ENCODE measurements around the gene ATXN10. TPM values are rescaled to one million over a fixed set of nuclear protein-coding genes. Genes with fewer than 3 reads are reported as not detected.
A peak's percentile ranks its signal among the peaks of the same experiment; 100 is the strongest.

Gene ATXN10
- total and polyA plus RNA-seq, 10 of the 15 experiments (the other 5 are each of a cell fraction or from before 2014, with no cell fraction given): 29.2 to 249 (median 146) TPM

- TF ChIP-seq NFXL1 (IDR thresholded peaks at IDR 0.05; ENCODE audit: borderline replicate concordance): peak; percentile 98
- TF ChIP-seq, protein P1, sequence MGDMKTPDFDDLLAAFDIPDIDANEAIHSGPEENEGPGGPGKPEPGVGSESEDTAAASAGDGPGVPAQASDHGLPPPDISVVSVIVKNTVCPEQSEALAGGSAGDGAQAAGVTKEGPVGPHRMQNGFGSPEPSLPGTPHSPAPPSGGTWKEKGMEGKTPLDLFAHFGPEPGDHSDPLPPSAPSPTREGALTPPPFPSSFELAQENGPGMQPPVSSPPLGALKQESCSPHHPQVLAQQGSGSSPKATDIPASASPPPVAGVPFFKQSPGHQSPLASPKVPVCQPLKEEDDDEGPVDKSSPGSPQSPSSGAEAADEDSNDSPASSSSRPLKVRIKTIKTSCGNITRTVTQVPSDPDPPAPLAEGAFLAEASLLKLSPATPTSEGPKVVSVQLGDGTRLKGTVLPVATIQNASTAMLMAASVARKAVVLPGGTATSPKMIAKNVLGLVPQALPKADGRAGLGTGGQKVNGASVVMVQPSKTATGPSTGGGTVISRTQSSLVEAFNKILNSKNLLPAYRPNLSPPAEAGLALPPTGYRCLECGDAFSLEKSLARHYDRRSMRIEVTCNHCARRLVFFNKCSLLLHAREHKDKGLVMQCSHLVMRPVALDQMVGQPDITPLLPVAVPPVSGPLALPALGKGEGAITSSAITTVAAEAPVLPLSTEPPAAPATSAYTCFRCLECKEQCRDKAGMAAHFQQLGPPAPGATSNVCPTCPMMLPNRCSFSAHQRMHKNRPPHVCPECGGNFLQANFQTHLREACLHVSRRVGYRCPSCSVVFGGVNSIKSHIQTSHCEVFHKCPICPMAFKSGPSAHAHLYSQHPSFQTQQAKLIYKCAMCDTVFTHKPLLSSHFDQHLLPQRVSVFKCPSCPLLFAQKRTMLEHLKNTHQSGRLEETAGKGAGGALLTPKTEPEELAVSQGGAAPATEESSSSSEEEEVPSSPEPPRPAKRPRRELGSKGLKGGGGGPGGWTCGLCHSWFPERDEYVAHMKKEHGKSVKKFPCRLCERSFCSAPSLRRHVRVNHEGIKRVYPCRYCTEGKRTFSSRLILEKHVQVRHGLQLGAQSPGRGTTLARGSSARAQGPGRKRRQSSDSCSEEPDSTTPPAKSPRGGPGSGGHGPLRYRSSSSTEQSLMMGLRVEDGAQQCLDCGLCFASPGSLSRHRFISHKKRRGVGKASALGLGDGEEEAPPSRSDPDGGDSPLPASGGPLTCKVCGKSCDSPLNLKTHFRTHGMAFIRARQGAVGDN (IDR thresholded peaks at IDR 0.05): peak; percentile 82
These were observed at the start of gene ATXN10 (continued) for GRCh38 chr22:45671783-45672563.

DNA sequence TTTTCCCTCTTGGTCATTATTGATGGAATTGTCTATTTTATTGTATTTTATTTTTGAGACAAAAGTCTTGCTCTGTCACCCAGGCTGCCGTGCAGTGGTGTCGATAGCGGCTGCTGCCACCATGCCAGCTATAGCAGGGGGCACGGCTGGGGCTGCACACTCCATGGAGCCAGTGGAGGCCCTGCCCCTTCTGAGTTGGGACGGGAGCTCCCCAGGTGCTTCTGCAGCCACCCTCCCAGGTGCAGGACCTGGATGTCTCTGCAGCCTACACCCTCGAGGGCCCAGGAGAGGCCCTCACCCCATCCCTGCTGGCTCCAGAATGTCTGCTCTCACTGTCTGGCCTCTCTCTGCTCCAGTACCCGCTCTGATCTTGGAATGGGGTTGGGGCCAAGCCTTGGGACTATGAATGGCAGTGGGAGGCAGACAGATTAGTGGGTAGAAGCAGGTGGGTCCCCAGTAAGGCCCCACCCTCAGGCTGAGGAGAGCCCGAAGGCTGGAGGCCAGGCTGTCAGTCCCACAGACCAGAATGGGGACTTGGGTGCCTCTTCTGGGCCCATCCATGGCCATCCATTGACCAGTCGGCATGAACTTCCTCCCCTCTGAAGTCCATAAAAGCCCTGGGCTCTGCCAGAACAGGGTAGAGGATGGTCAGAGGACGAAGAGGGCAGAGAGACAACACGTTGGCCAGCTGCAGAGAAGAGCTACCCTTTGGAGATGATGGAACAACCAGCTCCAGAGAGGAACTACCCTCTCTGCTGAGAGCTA, 49.6 kb upstream of the ATXN10 start:
- Histone ChIP-seq H3K79me2 (ENCODE audit: control insufficient read depth, insufficient read depth, low read length) (no peaks in the 10 kb centered on the region), H3K36me3 (ENCODE audit: control insufficient read depth in 2 of 2, insufficient read depth in 2 of 2, low read length in 1 of 2) (no peaks in the 10 kb centered on the region), H3K4me3 (no peak overlapping the region), H3K9me3 (replicated peaks; ENCODE audit: control insufficient read depth, insufficient read depth, low read length) (no peaks in the 10 kb centered on the region), H3K4me1 (ENCODE audit: control insufficient read depth, insufficient read depth, low read length) (no peaks in the 10 kb centered on the region), H3K27ac (ENCODE audit: control insufficient read depth, insufficient read depth) (no peak overlapping the region), H4K20me1 (ENCODE audit: control insufficient read depth, insufficient read depth) (no peaks in the 10 kb centered on the region), H2AFZ (ENCODE audit: control insufficient read depth, low read depth, low read length) (no peak overlapping the region), H3K4me2 (ENCODE audit: control insufficient read depth, insufficient read depth) (no peak overlapping the region), H3K27me3 (replicated peaks in 1 of 2; ENCODE audit: control insufficient read depth in 2 of 2, insufficient read depth in 2 of 2, low read length in 1 of 2) (no peaks in the 10 kb centered on the region; a peak in 1 of 4 replicates), H3K9ac (ENCODE audit: control insufficient read depth, insufficient read depth, low read length) (no peak overlapping the region)
- TF ChIP-seq POLR2AphosphoS5 (IDR thresholded peaks at IDR 0.05; ENCODE audit: low read length) (no peak), IRF3 (IDR thresholded peaks at IDR 0.05) (no peak)
- TF ChIP-seq, protein P2, sequence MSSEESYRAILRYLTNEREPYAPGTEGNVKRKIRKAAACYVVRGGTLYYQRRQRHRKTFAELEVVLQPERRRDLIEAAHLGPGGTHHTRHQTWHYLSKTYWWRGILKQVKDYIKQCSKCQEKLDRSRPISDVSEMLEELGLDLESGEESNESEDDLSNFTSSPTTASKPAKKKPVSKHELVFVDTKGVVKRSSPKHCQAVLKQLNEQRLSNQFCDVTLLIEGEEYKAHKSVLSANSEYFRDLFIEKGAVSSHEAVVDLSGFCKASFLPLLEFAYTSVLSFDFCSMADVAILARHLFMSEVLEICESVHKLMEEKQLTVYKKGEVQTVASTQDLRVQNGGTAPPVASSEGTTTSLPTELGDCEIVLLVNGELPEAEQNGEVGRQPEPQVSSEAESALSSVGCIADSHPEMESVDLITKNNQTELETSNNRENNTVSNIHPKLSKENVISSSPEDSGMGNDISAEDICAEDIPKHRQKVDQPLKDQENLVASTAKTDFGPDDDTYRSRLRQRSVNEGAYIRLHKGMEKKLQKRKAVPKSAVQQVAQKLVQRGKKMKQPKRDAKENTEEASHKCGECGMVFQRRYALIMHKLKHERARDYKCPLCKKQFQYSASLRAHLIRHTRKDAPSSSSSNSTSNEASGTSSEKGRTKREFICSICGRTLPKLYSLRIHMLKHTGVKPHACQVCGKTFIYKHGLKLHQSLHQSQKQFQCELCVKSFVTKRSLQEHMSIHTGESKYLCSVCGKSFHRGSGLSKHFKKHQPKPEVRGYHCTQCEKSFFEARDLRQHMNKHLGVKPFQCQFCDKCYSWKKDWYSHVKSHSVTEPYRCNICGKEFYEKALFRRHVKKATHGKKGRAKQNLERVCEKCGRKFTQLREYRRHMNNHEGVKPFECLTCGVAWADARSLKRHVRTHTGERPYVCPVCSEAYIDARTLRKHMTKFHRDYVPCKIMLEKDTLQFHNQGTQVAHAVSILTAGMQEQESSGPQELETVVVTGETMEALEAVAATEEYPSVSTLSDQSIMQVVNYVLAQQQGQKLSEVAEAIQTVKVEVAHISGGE (CRISPR knock-in tag; IDR thresholded peaks at IDR 0.05): no peak
- DNase-seq (ENCODE audit: low read depth, low spot score): no peak
- no peak for FAIRE-seq
- intact Hi-C loops (cut with micrococcal nuclease; ENCODE audit: unreplicated experiment): no loop called here
- RAD21 ChIA-PET (ENCODE audit: unreplicated experiment): no interaction called here
- POLR2A ChIA-PET: no interaction called here
- BruUV-seq (replicated peaks): no TSS peak
- SMC1A ChIA-PET (ENCODE audit: uncharacterized antibody, unreplicated experiment): no interaction called here
- ATAC-seq: no peak
- 44% methylated on average over 11 of the region's 11 CpGs for WGBS (ENCODE audit: insufficient coverage, insufficient replicate concordance, low lambda C conversion rate, missing lambda C conversion rate)
- CTCF ChIA-PET: no interaction called here
- in situ Hi-C loops (cut with MboI): no loop called here

Data from GM12878 (cell line).